22Rv1 (cell line): Measurements from ENCODE around the gene ADAMTS9.

Experiments
- ZFX ChIP-seq: fragments of 450-650 bp; IDR thresholded peaks from 2 replicates; pipeline ENCODE4 v1.6.1; 2017; ENCODE audit warnings: antibody characterized with exemption, borderline replicate concordance
- TF ChIP-seq, protein P1 (sequence below): fragments of 450-650 bp; IDR thresholded peaks from 2 replicates; pipeline ENCODE4 v1.5.1; 2017; ENCODE audit warnings: mild to moderate bottlenecking

DNA sequence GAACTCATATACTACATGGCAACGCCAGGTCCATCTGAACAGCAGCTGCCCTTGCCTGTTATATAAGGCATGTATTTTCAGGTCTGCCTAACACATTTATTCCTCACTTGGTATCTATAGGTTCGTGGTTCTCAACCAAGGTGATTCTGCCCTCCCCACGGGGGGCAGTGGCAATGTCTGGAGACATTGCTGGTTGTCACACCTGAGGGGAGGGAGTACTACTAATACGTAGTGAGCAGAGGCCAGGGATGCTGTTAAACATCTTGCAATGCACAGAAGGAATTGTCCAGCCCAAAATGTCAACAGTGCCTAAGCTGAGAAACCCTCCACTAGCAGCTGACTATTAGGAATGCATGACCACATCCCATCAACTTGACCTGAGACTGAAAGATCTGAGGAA, 32.6 kb downstream of the ADAMTS9 start:
- TF ChIP-seq, protein P1, sequence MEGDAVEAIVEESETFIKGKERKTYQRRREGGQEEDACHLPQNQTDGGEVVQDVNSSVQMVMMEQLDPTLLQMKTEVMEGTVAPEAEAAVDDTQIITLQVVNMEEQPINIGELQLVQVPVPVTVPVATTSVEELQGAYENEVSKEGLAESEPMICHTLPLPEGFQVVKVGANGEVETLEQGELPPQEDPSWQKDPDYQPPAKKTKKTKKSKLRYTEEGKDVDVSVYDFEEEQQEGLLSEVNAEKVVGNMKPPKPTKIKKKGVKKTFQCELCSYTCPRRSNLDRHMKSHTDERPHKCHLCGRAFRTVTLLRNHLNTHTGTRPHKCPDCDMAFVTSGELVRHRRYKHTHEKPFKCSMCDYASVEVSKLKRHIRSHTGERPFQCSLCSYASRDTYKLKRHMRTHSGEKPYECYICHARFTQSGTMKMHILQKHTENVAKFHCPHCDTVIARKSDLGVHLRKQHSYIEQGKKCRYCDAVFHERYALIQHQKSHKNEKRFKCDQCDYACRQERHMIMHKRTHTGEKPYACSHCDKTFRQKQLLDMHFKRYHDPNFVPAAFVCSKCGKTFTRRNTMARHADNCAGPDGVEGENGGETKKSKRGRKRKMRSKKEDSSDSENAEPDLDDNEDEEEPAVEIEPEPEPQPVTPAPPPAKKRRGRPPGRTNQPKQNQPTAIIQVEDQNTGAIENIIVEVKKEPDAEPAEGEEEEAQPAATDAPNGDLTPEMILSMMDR = no peak
- TF ChIP-seq ZFX = no peak
